ENCODE results near the gene ERVK3-1. TPM values are rescaled to one million over a fixed set of nuclear protein-coding genes. Genes with fewer than 3 reads are reported as not detected.
A peak's percentile ranks its signal among the peaks of the same experiment; 100 is the strongest.

The ERVK3-1 gene
- total and polyA plus RNA-seq, 2 of the 13 experiments (the other 11 are each of a cell fraction or from before 2014, with no cell fraction given) = 28.5 to 38.7 TPM

DNA sequence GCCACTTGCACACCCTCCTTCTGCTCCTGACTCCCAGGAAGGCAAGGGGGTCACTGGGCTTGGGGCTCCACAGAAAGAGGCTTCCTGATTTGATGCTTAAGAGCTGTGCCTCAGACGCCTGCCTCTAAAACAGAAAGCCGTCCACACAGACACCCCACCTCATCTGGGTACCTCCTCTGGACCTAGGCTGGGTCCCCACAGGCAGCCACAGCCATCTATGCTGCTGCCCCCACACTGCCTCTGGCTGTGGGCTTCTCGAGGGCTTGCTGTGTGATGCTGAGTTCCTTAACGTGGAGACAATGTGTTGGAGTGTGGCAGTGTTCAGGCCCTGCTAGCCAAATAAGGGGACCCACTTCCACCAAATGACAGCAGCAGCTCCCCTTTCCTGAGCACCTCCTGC, 13.1 kb downstream of the ERVK3-1 start:
- 100% methylated on average over 1 of the region's 4 CpGs for WGBS (ENCODE audit: low lambda C conversion rate)
- no peak overlapping the region for H3K4me2 ChIP-seq (ENCODE audit: low read depth, low read length)
- ATAC-seq (no peak), DNase-seq (ENCODE audit: low spot score) (no peak), FAIRE-seq (no peak)
- H3K9ac ChIP-seq (ENCODE audit: insufficient read depth, low read depth, low read length) = no peak overlapping the region
- H3K27me3 ChIP-seq (ENCODE audit: control insufficient read depth in 1 of 2, insufficient read depth in 2 of 2, low read length in 2 of 2) = no peaks in the 10 kb centered on the region
- in situ Hi-C loops (cut with HindIII; ENCODE audit: extremely low pct_ligation_motif_present, low pct_unique_long_range_greater_than_20kb) = no loop called here
- ChIA-PET POLR2A (no interaction called here), CTCF (ENCODE audit: low intra/inter-chr PET ratio, low total read pairs) (no interaction called here)
- H3K79me2 ChIP-seq (ENCODE audit: insufficient read depth, low read length) = no peaks in the 10 kb centered on the region
- H3K4me3 ChIP-seq (replicated peaks in 1 of 3; ENCODE audit: insufficient read depth in 1 of 3, low read depth in 2 of 3, low read length in 3 of 3) = no peak overlapping the region
- BruUV-seq (replicated peaks) = no TSS peak
- H3K9me3 ChIP-seq (ENCODE audit: low read length) = no peaks in the 10 kb centered on the region
- intact Hi-C loops (cut with micrococcal nuclease; ENCODE audit: unreplicated experiment) = no loop called here
- peaks cover 0 to 12% of the 10 kb centered on the region in 2 experiments for H3K36me3 ChIP-seq (replicated peaks in 1 of 2; ENCODE audit: control insufficient read depth in 1 of 2, insufficient read depth in 2 of 2, low read length in 2 of 2)
- H4K20me1 ChIP-seq (ENCODE audit: insufficient read depth, low read length) = no peaks in the 10 kb centered on the region
- H3K4me1 ChIP-seq (ENCODE audit: insufficient read depth, low read length) = no peaks in the 10 kb centered on the region
- no peak overlapping the region for H2AFZ ChIP-seq (ENCODE audit: low read length)
- TF ChIP-seq HIVEP1 (CRISPR knock-in tag; IDR thresholded peaks at IDR 0.05) (no peak), NCOA1 (CRISPR knock-in tag; IDR thresholded peaks at IDR 0.05) (no peak), ZFP36L1 (CRISPR knock-in tag; IDR thresholded peaks at IDR 0.05) (no peak), ISX (CRISPR knock-in tag; conservative IDR thresholded peaks at IDR 0.05) (no peak), ZBTB7A (CRISPR knock-in tag; IDR thresholded peaks at IDR 0.05) (no peak), ZNF644 (CRISPR knock-in tag; IDR thresholded peaks at IDR 0.05; ENCODE audit: low read depth) (no peak), ZKSCAN8 (CRISPR knock-in tag; IDR thresholded peaks at IDR 0.05; ENCODE audit: borderline replicate concordance) (no peak)
- TF ChIP-seq, protein P1, sequence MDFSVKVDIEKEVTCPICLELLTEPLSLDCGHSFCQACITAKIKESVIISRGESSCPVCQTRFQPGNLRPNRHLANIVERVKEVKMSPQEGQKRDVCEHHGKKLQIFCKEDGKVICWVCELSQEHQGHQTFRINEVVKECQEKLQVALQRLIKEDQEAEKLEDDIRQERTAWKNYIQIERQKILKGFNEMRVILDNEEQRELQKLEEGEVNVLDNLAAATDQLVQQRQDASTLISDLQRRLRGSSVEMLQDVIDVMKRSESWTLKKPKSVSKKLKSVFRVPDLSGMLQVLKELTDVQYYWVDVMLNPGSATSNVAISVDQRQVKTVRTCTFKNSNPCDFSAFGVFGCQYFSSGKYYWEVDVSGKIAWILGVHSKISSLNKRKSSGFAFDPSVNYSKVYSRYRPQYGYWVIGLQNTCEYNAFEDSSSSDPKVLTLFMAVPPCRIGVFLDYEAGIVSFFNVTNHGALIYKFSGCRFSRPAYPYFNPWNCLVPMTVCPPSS (IDR thresholded peaks at IDR 0.05) = no peak
- H3K27ac ChIP-seq (ENCODE audit: extremely low read length, insufficient read depth, low read length) = no peak overlapping the region

DNA sequence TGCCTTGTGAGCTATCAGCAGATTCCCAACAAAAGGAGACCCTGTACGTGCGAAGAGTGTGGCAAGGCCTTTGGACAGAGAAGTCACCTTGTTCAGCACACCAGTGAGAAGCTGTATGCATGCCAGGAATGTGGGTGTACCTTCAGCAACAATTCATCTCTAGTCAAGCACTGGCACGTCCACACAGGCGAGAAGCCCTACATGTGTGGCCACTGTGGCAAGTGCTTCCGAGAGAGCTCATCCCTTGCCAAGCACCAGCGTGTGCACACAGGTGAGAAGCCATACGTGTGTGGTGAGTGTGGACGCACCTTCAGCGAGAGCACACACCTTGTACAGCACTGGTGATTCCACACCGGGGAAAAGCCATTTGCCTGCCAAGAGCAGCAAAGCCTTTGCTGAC, 14.1 kb downstream of the ERVK3-1 start:
- ATAC-seq = no peak
- H3K79me2 ChIP-seq (ENCODE audit: insufficient read depth, low read length) = no peaks in the 10 kb centered on the region
- ChIA-PET POLR2A (no interaction called here), CTCF (ENCODE audit: low intra/inter-chr PET ratio, low total read pairs) (no interaction called here)
- H3K4me2 ChIP-seq (ENCODE audit: low read depth, low read length) = no peak overlapping the region
- no peak for DNase-seq (ENCODE audit: low spot score)
- WGBS (ENCODE audit: low lambda C conversion rate) = 92% methylated on average over 6 of the region's 10 CpGs
- TF ChIP-seq AGO2 (optimal IDR thresholded peaks at IDR 0.05; ENCODE audit: low read depth, low read length) = peak; percentile 18
- TF ChIP-seq JUN (CRISPR knock-in tag; IDR thresholded peaks at IDR 0.05) = no peak
- TF ChIP-seq ZNF256 (CRISPR knock-in tag; conservative IDR thresholded peaks at IDR 0.05) = no peak
- no peak for FAIRE-seq
- no peak overlapping the region for H3K4me3 ChIP-seq (replicated peaks in 1 of 3; ENCODE audit: insufficient read depth in 1 of 3, low read depth in 2 of 3, low read length in 3 of 3)
- H3K9ac ChIP-seq (ENCODE audit: insufficient read depth, low read depth, low read length) = no peak overlapping the region
- H3K9me3 ChIP-seq (ENCODE audit: low read length) = no peaks in the 10 kb centered on the region
- intact Hi-C loops (cut with micrococcal nuclease; ENCODE audit: unreplicated experiment) = no loop called here
- no peaks in the 10 kb centered on the region for H4K20me1 ChIP-seq (ENCODE audit: insufficient read depth, low read length)
- no peak overlapping the region for H2AFZ ChIP-seq (ENCODE audit: low read length)
- no peaks in the 10 kb centered on the region for H3K27me3 ChIP-seq (ENCODE audit: control insufficient read depth in 1 of 2, insufficient read depth in 2 of 2, low read length in 2 of 2)
- BruUV-seq (replicated peaks) = no TSS peak
- in situ Hi-C loops (cut with HindIII; ENCODE audit: extremely low pct_ligation_motif_present, low pct_unique_long_range_greater_than_20kb) = no loop called here
- H3K4me1 ChIP-seq (ENCODE audit: insufficient read depth, low read length) = no peaks in the 10 kb centered on the region
- H3K27ac ChIP-seq (ENCODE audit: extremely low read length, insufficient read depth, low read length) = no peak overlapping the region
- H3K36me3 ChIP-seq (replicated peaks in 1 of 2; ENCODE audit: control insufficient read depth in 1 of 2, insufficient read depth in 2 of 2, low read length in 2 of 2) = peaks cover 0 to 9% of the 10 kb centered on the region in 2 experiments; a peak in 2 of 5 replicates
